Large intestine (tissue), 3 donors: Measurements from ENCODE around the gene SIX1. TPM values are rescaled to one million over a fixed set of nuclear protein-coding genes. Genes with fewer than 3 reads are reported as not detected.

ENCODE experiments used
- DNase-seq, 2 donors: peaks; one replicate each; pipeline versions ENCODE4 v3.0.0 to v3.0.0-alpha.2; 2013
- H3K27ac ChIP-seq: one replicate; pipeline ENCODE4 v1.5.1; 2013; ENCODE audit warnings: low read length
- H3K27me3 ChIP-seq: 2 replicates; pipeline ENCODE4 v1.6.1; 2013; ENCODE audit warnings: low read length; ENCODE audit not compliant: control insufficient read depth, insufficient read depth
- H3K36me3 ChIP-seq: 2 replicates; pipeline ENCODE4 v1.6.1; 2013; ENCODE audit warnings: low read length; ENCODE audit not compliant: control insufficient read depth, insufficient read depth
- H3K4me1 ChIP-seq: one replicate; pipeline ENCODE4 v1.6.1; 2013; ENCODE audit warnings: low read length; ENCODE audit not compliant: control insufficient read depth, insufficient read depth
- H3K4me3 ChIP-seq: one replicate; pipeline ENCODE4 v1.5.1; 2013; ENCODE audit warnings: low read length
- H3K9me3 ChIP-seq: one replicate; pipeline ENCODE4 v1.6.1; 2013; ENCODE audit warnings: mild to moderate bottlenecking, low read depth, low read length, moderate library complexity; ENCODE audit not compliant: control insufficient read depth
- WGBS: methylation state at CpG from one replicate; pipeline ENCODE4 v1.1.5; 2013; ENCODE audit warnings: low lambda C conversion rate; ENCODE audit not compliant: insufficient coverage; 5-methylcytosine and 5-hydroxymethylcytosine counted together
- polyA plus RNA-seq: library from polyadenylated mRNA; unstranded; fragments of 120-200 nt; gene quantifications from one replicate; pipeline ENCODE4 v1.2.1, GENCODE V29; 2013

SIX1 gene
- polyA plus RNA-seq, 1 donor, result 0.12 TPM

GRCh38 chr14:60668431-60669112 is 19.3 kb upstream of the SIX1 start:
- H3K4me3 ChIP-seq, result no peak overlapping the region
- peaks cover 13% of the 10 kb centered on the region for H3K27me3 ChIP-seq
- WGBS, result 91% methylated on average over 3 of the region's 5 CpGs
- no peak overlapping the region for H3K27ac ChIP-seq
- H3K4me1 ChIP-seq, result no peaks in the 10 kb centered on the region
- H3K36me3 ChIP-seq, result no peaks in the 10 kb centered on the region
- DNase-seq, result no peak
- H3K9me3 ChIP-seq, result no peaks in the 10 kb centered on the region

- no peaks in the 10 kb centered on the region for H3K4me1 ChIP-seq
- H3K9me3 ChIP-seq, result no peaks in the 10 kb centered on the region
- DNase-seq, result no peak
- H3K27ac ChIP-seq, result no peak overlapping the region
- 60% methylated on average over 1 of the region's 3 CpGs for WGBS
- peaks cover 33% of the 10 kb centered on the region for H3K27me3 ChIP-seq
- H3K4me3 ChIP-seq, result no peak overlapping the region
- H3K36me3 ChIP-seq, result no peaks in the 10 kb centered on the region
Observed at GRCh38 chr14:60665177-60665550, 15.9 kb upstream of the SIX1 start.

- H3K4me1 ChIP-seq, result no peaks in the 10 kb centered on the region
- no CpG with 5 or more reads among the region's 1 CpG for WGBS
- no peaks in the 10 kb centered on the region for H3K36me3 ChIP-seq
- H3K4me3 ChIP-seq, result no peak overlapping the region
- no peaks in the 10 kb centered on the region for H3K9me3 ChIP-seq
- no peak for DNase-seq
- H3K27me3 ChIP-seq, result peaks cover 53% of the 10 kb centered on the region
- H3K27ac ChIP-seq, result no peak overlapping the region
Observed at GRCh38 chr14:60662982-60663381, 13.7 kb upstream of the SIX1 start.

DNA sequence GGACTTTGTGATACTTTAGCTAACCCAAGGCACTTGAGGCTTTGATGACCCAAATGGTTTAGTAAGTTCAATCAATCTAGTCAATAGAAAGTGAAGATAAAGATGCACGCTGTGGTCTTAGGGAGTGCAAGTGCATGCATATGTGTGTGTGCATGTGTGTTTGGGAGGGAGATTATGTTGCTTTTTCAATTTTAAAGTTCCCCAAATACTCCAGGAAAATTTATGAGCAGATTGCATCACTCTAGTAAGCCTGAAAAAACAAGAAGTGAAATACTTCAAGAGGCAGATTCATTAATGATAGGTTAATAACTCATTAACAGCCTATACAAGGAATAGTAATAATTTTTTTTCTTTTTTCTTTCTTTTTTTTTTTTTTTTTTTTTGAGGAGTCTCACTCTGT is 12.4 kb upstream of the SIX1 start:
- WGBS, result no CpG with 5 or more reads among the region's 1 CpG
- Histone ChIP-seq H3K27me3 (peaks cover 65% of the 10 kb centered on the region), H3K4me1 (peaks cover under 1% of the 10 kb centered on the region), H3K27ac (no peak overlapping the region), H3K36me3 (no peaks in the 10 kb centered on the region), H3K4me3 (no peak overlapping the region), H3K9me3 (no peaks in the 10 kb centered on the region)
- no peak for DNase-seq

- H3K36me3 ChIP-seq, result no peaks in the 10 kb centered on the region
- peaks cover 10% of the 10 kb centered on the region for H3K4me1 ChIP-seq
- H3K4me3 ChIP-seq, result no peak overlapping the region
- peaks cover 80% of the 10 kb centered on the region for H3K27me3 ChIP-seq
- WGBS, result 56% methylated on average over 1 of the region's 4 CpGs
- H3K9me3 ChIP-seq, result no peaks in the 10 kb centered on the region
- peak in 1 of 2 donors; percentile 2 for DNase-seq
- no peak overlapping the region for H3K27ac ChIP-seq
Observed at GRCh38 chr14:60658909-60659585, 9.8 kb upstream of the SIX1 start.

DNA sequence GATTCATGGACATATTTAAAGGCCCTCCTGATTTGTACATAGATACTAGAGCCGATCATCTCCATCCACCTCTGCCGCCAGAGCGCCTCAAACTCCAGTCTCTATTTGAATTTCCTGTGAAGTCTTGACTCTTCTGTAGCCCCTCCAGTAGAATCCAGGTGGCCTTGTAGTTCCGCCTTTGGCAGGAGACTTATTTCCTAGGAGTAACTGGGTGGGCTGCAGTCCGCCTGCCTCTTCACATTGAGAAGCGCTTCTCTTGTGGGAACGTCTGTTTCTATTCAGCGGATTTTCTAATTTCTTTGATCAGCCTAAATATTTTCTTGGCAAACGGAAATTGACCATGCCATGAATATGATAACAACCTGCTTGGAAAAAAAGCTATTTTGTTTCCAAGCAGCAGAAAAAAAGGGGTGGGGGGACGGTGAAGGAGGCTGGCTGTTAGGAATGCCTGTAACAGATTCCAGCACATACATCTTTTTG is 9.0 kb upstream of the SIX1 start:
- no peaks in the 10 kb centered on the region for H3K36me3 ChIP-seq
- no peak overlapping the region for H3K27ac ChIP-seq
- no peak overlapping the region for H3K4me3 ChIP-seq
- 23% methylated on average over 4 of the region's 10 CpGs for WGBS
- H3K9me3 ChIP-seq, result no peaks in the 10 kb centered on the region
- DNase-seq, result peak in 1 of 2 donors; percentile 2
- peaks cover 10% of the 10 kb centered on the region for H3K4me1 ChIP-seq
- H3K27me3 ChIP-seq, result peaks cover 87% of the 10 kb centered on the region

DNA sequence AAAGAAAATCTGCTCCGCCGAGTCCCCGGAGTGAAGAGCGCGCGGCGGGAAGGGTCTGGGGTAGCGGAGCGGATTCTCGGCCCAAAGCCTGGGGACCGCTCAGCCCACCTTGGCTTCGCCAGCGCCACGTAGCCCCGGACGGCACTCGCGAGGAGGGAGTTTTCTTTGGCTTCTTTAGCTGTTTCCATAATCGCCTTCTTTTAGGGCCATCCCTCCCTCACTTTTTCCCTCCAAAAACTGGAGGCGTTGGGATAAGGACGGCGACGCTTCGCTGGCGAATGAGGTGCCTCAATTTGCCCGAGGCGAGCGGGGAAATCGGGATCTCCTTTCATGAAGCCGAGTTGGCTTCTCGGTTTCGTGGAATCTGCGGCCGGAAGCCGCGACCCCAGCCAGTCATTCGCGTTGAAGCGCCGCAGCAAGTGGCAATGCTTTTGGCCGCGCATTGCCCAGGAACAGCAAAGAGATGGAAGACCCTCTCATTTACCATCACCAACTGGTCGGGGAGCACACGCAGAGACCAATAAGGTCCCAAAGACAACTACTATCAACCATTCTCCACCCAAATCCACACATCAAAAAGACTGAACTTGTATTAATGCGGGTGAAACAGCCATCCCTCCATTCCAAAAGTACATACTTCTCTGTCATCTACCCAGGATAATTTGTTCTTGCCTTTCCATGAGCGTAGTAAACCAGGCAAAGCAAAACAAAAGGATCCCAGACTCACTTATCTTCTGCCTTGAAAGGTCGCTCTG is 8.4 kb upstream of the SIX1 start:
- Histone ChIP-seq H3K9me3 (peaks cover 2% of the 10 kb centered on the region), H3K27me3 (peaks cover 93% of the 10 kb centered on the region), H3K36me3 (no peaks in the 10 kb centered on the region), H3K4me3 (peak overlapping the region; percentile 70), H3K4me1 (peaks cover 10% of the 10 kb centered on the region), H3K27ac (no peak overlapping the region)
- peak in 1 of 2 donors; percentile 9 for DNase-seq
- 0% methylated on average over 4 of the region's 47 CpGs for WGBS

- Histone ChIP-seq H3K4me1 (peaks cover 10% of the 10 kb centered on the region), H3K36me3 (no peaks in the 10 kb centered on the region), H3K27ac (no peak overlapping the region), H3K27me3 (peaks cover 93% of the 10 kb centered on the region), H3K4me3 (peak overlapping the region; percentile 70), H3K9me3 (peaks cover 5% of the 10 kb centered on the region)
- WGBS, result no CpG with 5 or more reads among the region's 75 CpGs
- peak in 1 of 2 donors; percentile 64 for DNase-seq
Observed at GRCh38 chr14:60656686-60657455, 7.6 kb upstream of the SIX1 start.

- Histone ChIP-seq H3K9me3 (peaks cover 5% of the 10 kb centered on the region), H3K27me3 (peaks cover 98% of the 10 kb centered on the region), H3K4me3 (peak overlapping the region; percentile 15), H3K36me3 (no peaks in the 10 kb centered on the region), H3K27ac (no peak overlapping the region), H3K4me1 (peaks cover 10% of the 10 kb centered on the region)
- WGBS, result no CpG with 5 or more reads among the region's 36 CpGs
- no peak for DNase-seq
Observed at GRCh38 chr14:60655898-60656685, 6.8 kb upstream of the SIX1 start.
